CD4-positive, alpha-beta T cell (primary cell): ENCODE measurements around the gene SHF. TPM values are rescaled to one million over a fixed set of nuclear protein-coding genes. Genes with fewer than 3 reads are reported as not detected.
A peak's percentile ranks its signal among the peaks of the same experiment; 100 is the strongest.

Experiments used
- ATAC-seq: fragments of 200-7000 bp; cut with Tn5 transposase; one replicate; pipeline ENCODE4 v1.10.0; 2022; ENCODE audit warnings: mild to moderate bottlenecking; ENCODE audit not compliant: poor library complexity
- CTCF ChIA-PET: fragments of 350-600 bp; sonication (Branson Sonifier 250); formaldehyde crosslinking; loops from one replicate; lab custom pipeline; 2021; ENCODE audit warnings: antibody characterized with exemption, inconsistent platforms; lab: Charles Lee
- POLR2A ChIA-PET: fragments of 350-600 bp; sonication (Branson Sonifier 250); formaldehyde crosslinking; loops from one replicate; lab custom pipeline; 2021; ENCODE audit warnings: antibody characterized with exemption, inconsistent platforms; lab: Charles Lee
- DNase-seq, 14 experiments: peaks; one replicate each; pipeline ENCODE4 v3.0.0-alpha.2; 2013 to 2020; ENCODE audit warnings: mixed read lengths in 2 of 14
- H3K27ac ChIP-seq, 2 donors: one replicate each; pipeline versions ENCODE4 v1.5.1 to v1.7.0; 2013; ENCODE audit warnings: low read length in 2 of 2, low read depth in 1 of 2, mild to moderate bottlenecking in 1 of 2
- H3K27me3 ChIP-seq, 2 experiments: 1 replicate in 1 of 2; 2 replicates in 1 of 2; pipeline versions ENCODE4 v1.6.1 to v1.7.0; 2013; ENCODE audit warnings: low read length in 2 of 2, control low read depth in 1 of 2, mild to moderate bottlenecking in 1 of 2, moderate library complexity in 1 of 2; ENCODE audit not compliant: insufficient read depth in 2 of 2, control insufficient read depth in 1 of 2
- H3K36me3 ChIP-seq: one replicate; pipeline ENCODE4 v1.6.1; 2013; ENCODE audit warnings: low read length, control low read depth; ENCODE audit not compliant: insufficient read depth
- H3K4me1 ChIP-seq: one replicate; pipeline ENCODE4 v1.6.1; 2013; ENCODE audit warnings: low read length, control low read depth; ENCODE audit not compliant: insufficient read depth
- H3K4me3 ChIP-seq: one replicate; pipeline ENCODE4 v1.5.1; 2013; ENCODE audit warnings: mild to moderate bottlenecking, low read length, moderate library complexity
- H3K9me3 ChIP-seq, 2 experiments: 1 replicate in 1 of 2; 2 replicates in 1 of 2; pipeline versions ENCODE4 v1.6.1 to v1.7.0; 2013; ENCODE audit warnings: low read length in 2 of 2, mild to moderate bottlenecking in 2 of 2, control low read depth in 1 of 2, moderate library complexity in 1 of 2; ENCODE audit not compliant: control insufficient read depth in 1 of 2, insufficient read depth in 1 of 2
- H3K27ac Mint-ChIP-seq: one replicate; pipeline ENCODE4 v1.8.0; 2020; ENCODE audit warnings: mixed read lengths
- H3K27me3 Mint-ChIP-seq: one replicate; pipeline ENCODE4 v1.8.0; 2021; ENCODE audit warnings: mixed read lengths
- H3K36me3 Mint-ChIP-seq: one replicate; pipeline ENCODE4 v1.8.0; 2021; ENCODE audit warnings: low read depth, mixed read lengths
- H3K4me1 Mint-ChIP-seq: one replicate; pipeline ENCODE4 v1.8.0; 2021; ENCODE audit warnings: low read depth, mixed read lengths
- H3K4me3 Mint-ChIP-seq: one replicate; pipeline ENCODE4 v1.8.0; 2020; ENCODE audit warnings: mild to moderate bottlenecking, mixed read lengths
- H3K9me3 Mint-ChIP-seq: one replicate; pipeline ENCODE4 v1.8.0; 2020; ENCODE audit warnings: mixed read lengths
- CTCF ChIP-seq: fragments of 200-600 bp; IDR thresholded peaks from one replicate; pipeline ENCODE4 v1.8.0; 2022; ENCODE audit warnings: antibody characterized with exemption, mild to moderate bottlenecking
- intact Hi-C, 2 experiments: fragments of 100-400 bp; cut with DNase I in 1 of 2; cut with micrococcal nuclease in 1 of 2; formaldehyde crosslinking; loops; one replicate each; pipeline versions ENCODE4 v1.15.1 to v1.9.0; 2023 to 2025; cut with DNase I, micrococcal nuclease
- total RNA-seq, 174 experiments: library from RNA in 2 of 174; stranded (reverse) in 2 of 174; gene quantifications; one replicate each; pipeline ENCODE4 v1.2.3 and lab custom pipeline; 2021 to 2026

SHF gene
- total RNA-seq, 2 experiments from 2014 or later, result 3.7 to 3.9 TPM

GRCh38 chr15:45201557-45201859 is 13.7 kb upstream of the SHF start:
- H3K4me3 ChIP-seq, result peak overlapping the region; percentile 88
- intact Hi-C loops, result loop anchor here (2.0 to 5.0 kb wide), 3 partner anchors 75 to 201 kb away; a partner anchor contains a TSS
- no peaks in the 10 kb centered on the region for H3K9me3 ChIP-seq
- peak in 2 of 14 experiments; percentile 62 to 72 for DNase-seq
- POLR2A ChIA-PET, result interaction anchor here (0.6 to 5.5 kb wide), 22 partner anchors 10 to 914 kb away, joined by 3 to 129 read pairs (median 5); partner anchors contain the start of genes BLOC1S6, CTDSPL2, SHF and SORD
- no peak overlapping the region for H3K4me3 Mint-ChIP-seq
- TF ChIP-seq CTCF, result no peak
- H3K36me3 Mint-ChIP-seq, result no peaks in the 10 kb centered on the region
- no peaks in the 10 kb centered on the region for H3K4me1 Mint-ChIP-seq
- CTCF ChIA-PET, result interaction anchor here (2.5 kb wide), 1 partner anchor 83 kb away, joined by 11 read pairs; no protein-coding TSS in a partner anchor
- H3K27ac Mint-ChIP-seq, result no peak overlapping the region
- peaks cover 2% of the 10 kb centered on the region for H3K9me3 Mint-ChIP-seq
- no peak for ATAC-seq
- H3K27me3 Mint-ChIP-seq, result peaks cover 16% of the 10 kb centered on the region
- peak overlapping the region in 1 of 2 donors; percentile 94 for H3K27ac ChIP-seq
- H3K27me3 ChIP-seq, result no peaks in the 10 kb centered on the region
- H3K36me3 ChIP-seq, result no peaks in the 10 kb centered on the region
- H3K4me1 ChIP-seq, result peaks cover 36% of the 10 kb centered on the region

- ChIA-PET POLR2A (interaction anchor here (0.6 to 5.5 kb wide), 24 partner anchors 11 to 913 kb away, joined by 3 to 129 read pairs (median 5); partner anchors contain the start of genes B2M, BLOC1S6, CTDSPL2 and PATL2), CTCF (interaction anchor here (1.0 to 2.5 kb wide), 4 partner anchors 21 to 257 kb away, joined by 3 to 11 read pairs (median 4); no protein-coding TSS in a partner anchor)
- no peaks in the 10 kb centered on the region for H3K36me3 ChIP-seq
- H3K4me1 ChIP-seq, result peaks cover 36% of the 10 kb centered on the region
- peak; percentile 15 for ATAC-seq
- Mint-ChIP-seq H3K9me3 (peaks cover 2% of the 10 kb centered on the region), H3K4me1 (no peaks in the 10 kb centered on the region), H3K27me3 (peaks cover 16% of the 10 kb centered on the region), H3K27ac (no peak overlapping the region), H3K4me3 (no peak overlapping the region), H3K36me3 (no peaks in the 10 kb centered on the region)
- peak overlapping the region; percentile 94 to 96 for H3K27ac ChIP-seq
- DNase-seq, result peak; percentile 56 to 88 (median 70)
- no peaks in the 10 kb centered on the region for H3K9me3 ChIP-seq
- peak overlapping the region; percentile 88 for H3K4me3 ChIP-seq
- intact Hi-C loops, result loop anchor here (1.0 to 5.0 kb wide), 6 partner anchors 34 to 202 kb away; a partner anchor contains a TSS
- H3K27me3 ChIP-seq, result no peaks in the 10 kb centered on the region
- no peak for TF ChIP-seq CTCF
These were observed 13.2 kb upstream of the SHF start for GRCh38 chr15:45200799-45201556.

GRCh38 chr15:45200001-45200798 is 12.4 kb upstream of the SHF start:
- ChIA-PET POLR2A (interaction anchor here (0.6 to 5.5 kb wide), 24 partner anchors 8 to 1374 kb away, joined by 3 to 129 read pairs (median 4); partner anchors contain the start of genes B2M, BLOC1S6, CTDSPL2 and PATL2), CTCF (interaction anchor here (1.0 to 2.6 kb wide), 5 partner anchors 20 to 257 kb away, joined by 3 to 12 read pairs (median 5); no protein-coding TSS in a partner anchor)
- ATAC-seq, result peak; percentile 67
- peak; percentile 92 to 100 (median 98) for DNase-seq
- H3K4me3 Mint-ChIP-seq, result no peak overlapping the region
- Histone ChIP-seq H3K4me1 (peaks cover 36% of the 10 kb centered on the region), H3K9me3 (no peaks in the 10 kb centered on the region), H3K4me3 (peak overlapping the region; percentile 88), H3K36me3 (no peaks in the 10 kb centered on the region), H3K27me3 (no peaks in the 10 kb centered on the region), H3K27ac (peak overlapping the region; percentile 94 to 96)
- H3K9me3 Mint-ChIP-seq, result peaks cover 2% of the 10 kb centered on the region
- H3K27ac Mint-ChIP-seq, result no peak overlapping the region
- no peak for TF ChIP-seq CTCF
- H3K4me1 Mint-ChIP-seq, result no peaks in the 10 kb centered on the region
- H3K27me3 Mint-ChIP-seq, result peaks cover 16% of the 10 kb centered on the region
- intact Hi-C loops, result loop anchor here (1.0 to 5.0 kb wide), 6 partner anchors 33 to 203 kb away; a partner anchor contains a TSS
- no peaks in the 10 kb centered on the region for H3K36me3 Mint-ChIP-seq
